Activated T-cell treated with anti-CD3 and anti-CD28 coated beads for 24 hours (primary cell): ENCODE results near the gene FBXL19.

Experiments used
- DNase-seq: peaks from one replicate; pipeline ENCODE4 v3.0.0-alpha.2; 2020; ENCODE audit warnings: low read depth

FBXL19 gene

GRCh38 chr16:30989469-30990047 is 66.2 kb downstream of the FBXL19 start:
- DNase-seq: no peak

DNA sequence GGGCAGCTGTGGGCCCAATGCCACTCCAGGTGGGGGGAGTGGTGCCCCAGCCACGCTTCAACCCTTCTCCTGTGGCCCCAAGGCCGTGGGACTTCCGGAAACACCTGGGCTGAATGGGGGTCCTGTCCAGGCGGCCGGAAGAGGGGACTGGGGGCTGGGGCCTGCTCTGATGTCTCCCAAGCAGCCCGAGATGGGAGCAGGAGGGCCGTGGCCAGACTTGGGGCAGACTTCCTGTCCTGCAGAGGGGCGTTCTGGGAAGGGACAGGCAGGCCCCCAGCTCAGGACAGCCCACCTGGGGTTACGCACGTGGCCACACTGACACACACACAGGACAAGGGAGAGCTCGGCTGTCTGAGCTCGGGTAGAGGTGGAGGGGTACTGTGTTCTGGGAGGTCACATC is 66.7 kb downstream of the FBXL19 start:
- DNase-seq: no peak

DNA sequence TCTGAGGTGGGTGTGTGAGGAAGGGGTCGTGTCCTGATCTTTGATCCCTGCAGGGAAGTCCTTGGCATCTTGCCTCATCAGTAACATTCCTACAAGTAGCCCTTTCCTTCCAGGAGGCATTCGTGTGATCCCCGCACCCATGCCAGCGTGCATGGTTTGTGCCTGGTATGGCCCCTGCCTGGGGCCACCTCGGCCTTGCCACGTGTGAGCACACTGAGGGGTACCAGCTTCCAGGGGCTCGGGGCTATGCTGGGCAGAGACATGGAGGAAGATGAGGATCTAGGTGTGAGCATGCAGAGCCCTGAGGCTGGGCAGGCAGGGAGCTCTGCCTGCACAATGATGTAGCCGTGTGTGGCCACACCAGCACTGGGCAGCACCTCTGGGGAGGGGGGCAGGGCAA is 67.7 kb downstream of the FBXL19 start:
- DNase-seq: no peak

DNA sequence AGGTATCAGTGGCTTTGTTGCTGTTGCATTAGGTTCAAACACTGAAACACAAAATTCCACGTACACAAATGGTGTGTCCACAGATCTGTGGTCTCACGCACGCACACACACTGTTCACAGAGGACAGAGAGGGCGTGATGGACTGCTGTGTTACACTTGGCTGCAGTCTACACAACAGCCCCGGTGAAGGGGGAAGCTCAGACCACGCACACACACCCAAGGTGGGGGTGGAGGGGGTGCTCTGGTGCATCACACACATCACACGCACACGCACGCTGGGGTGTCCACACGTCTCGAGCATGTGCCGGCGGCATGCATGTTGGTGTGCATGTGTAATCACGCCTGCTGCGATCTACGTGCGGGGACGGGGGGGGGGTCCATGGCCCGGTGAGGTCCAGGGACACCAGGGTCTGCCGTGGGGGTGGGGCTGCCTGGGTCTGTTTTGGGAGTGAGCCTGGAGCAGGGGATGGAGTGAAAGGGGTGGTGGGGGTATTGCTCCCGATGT is 69.0 kb downstream of the FBXL19 start:
- no peak for DNase-seq

- DNase-seq: no peak
These were observed 69.8 kb downstream of the FBXL19 start for GRCh38 chr16:30992931-30993816.

- DNase-seq: no peak
These were observed 72.6 kb downstream of the FBXL19 start for GRCh38 chr16:30995927-30996323.

- DNase-seq: no peak
These were observed 73.1 kb downstream of the FBXL19 start for GRCh38 chr16:30996324-30996984.

- peak; percentile 77 for DNase-seq
These were observed 73.8 kb downstream of the FBXL19 start for GRCh38 chr16:30996985-30997724.

- DNase-seq: no peak
These were observed 74.6 kb downstream of the FBXL19 start for GRCh38 chr16:30997725-30998711.
